Right hindlimb (tissue), 1 donor: ENCODE data around the gene ADAMTS10.
"Not testable (repeated sequence)": the region's sequence is repeated elsewhere in the genome, so short reads cannot be mapped to it uniquely, and the experiment has no call there.

Source experiments
- DNase-seq: peaks from one replicate; pipeline ENCODE4 v3.0.0-alpha.2; 2018

Gene ADAMTS10

GRCh38 chr19:8557642-8558238, 52.8 kb downstream of the ADAMTS10 start:
- DNase-seq = no peak

- not testable (repeated sequence) for DNase-seq
These were observed 56.8 kb downstream of the ADAMTS10 start for GRCh38 chr19:8553729-8554128.

- no peak for DNase-seq
These were observed 57.7 kb downstream of the ADAMTS10 start for GRCh38 chr19:8552810-8553209.

- no peak for DNase-seq
These were observed 60.4 kb downstream of the ADAMTS10 start for GRCh38 chr19:8550070-8550469.

GRCh38 chr19:8545743-8546142, 64.8 kb downstream of the ADAMTS10 start:
- DNase-seq = no peak

- DNase-seq = no peak
These were observed 66.3 kb downstream of the ADAMTS10 start for GRCh38 chr19:8544168-8544567.

- no peak for DNase-seq
These were observed 70.8 kb downstream of the ADAMTS10 start for GRCh38 chr19:8539621-8540149.

GRCh38 chr19:8537099-8537498, 73.4 kb downstream of the ADAMTS10 start:
- no peak for DNase-seq

GRCh38 chr19:8536282-8536681, 74.2 kb downstream of the ADAMTS10 start:
- DNase-seq = no peak

GRCh38 chr19:8532225-8532624, 78.3 kb downstream of the ADAMTS10 start:
- DNase-seq = no peak

- DNase-seq = no peak
These were observed 79.0 kb downstream of the ADAMTS10 start for GRCh38 chr19:8531470-8531869.
